Immature natural killer cell (primary cell): Measurements from ENCODE around the gene LIN52. TPM values are rescaled to one million over a fixed set of nuclear protein-coding genes. Genes with fewer than 3 reads are reported as not detected.

ENCODE experiments used
- DNase-seq, 3 donors: peaks; one replicate each; pipeline ENCODE4 v3.0.0; 2022; ENCODE audit warnings: mixed read lengths in 1 of 3
- H3K27ac Mint-ChIP-seq, 6 donors: one replicate each; pipeline ENCODE4 v1.8.0; 2020; ENCODE audit warnings: mixed read lengths in 6 of 6, mild to moderate bottlenecking in 5 of 6, inconsistent platforms in 4 of 6, moderate library complexity in 3 of 6
- H3K27me3 Mint-ChIP-seq, 3 donors: one replicate each; pipeline ENCODE4 v1.8.0; 2020 to 2021; ENCODE audit warnings: low read depth in 3 of 3, mild to moderate bottlenecking in 3 of 3, mixed read lengths in 3 of 3, moderate library complexity in 3 of 3, inconsistent platforms in 1 of 3
- H3K36me3 Mint-ChIP-seq, 3 donors: one replicate each; pipeline ENCODE4 v1.8.0; 2020; ENCODE audit warnings: mixed read lengths in 3 of 3, inconsistent platforms in 2 of 3, mild to moderate bottlenecking in 2 of 3
- H3K4me1 Mint-ChIP-seq, 2 donors: one replicate each; pipeline ENCODE4 v1.8.0; 2020; ENCODE audit warnings: inconsistent platforms in 2 of 2, mild to moderate bottlenecking in 2 of 2, mixed read lengths in 2 of 2, moderate library complexity in 1 of 2
- H3K4me3 Mint-ChIP-seq, 5 donors: one replicate each; pipeline ENCODE4 v1.8.0; 2020; ENCODE audit warnings: mild to moderate bottlenecking in 5 of 5, mixed read lengths in 5 of 5, inconsistent platforms in 3 of 5, moderate library complexity in 3 of 5
- H3K9me3 Mint-ChIP-seq, 6 donors: one replicate each; pipeline ENCODE4 v1.8.0; 2020; ENCODE audit warnings: mild to moderate bottlenecking in 6 of 6, mixed read lengths in 6 of 6, inconsistent platforms in 4 of 6, moderate library complexity in 3 of 6
- polyA plus RNA-seq, 3 donors: library from polyadenylated mRNA; unstranded; fragments of 300-500 nt; fragmentation: Illumina TruSeq; gene quantifications; one replicate each; pipeline ENCODE4 v1.2.3, GENCODE V29; 2021

The LIN52 gene
- polyA plus RNA-seq, 3 donors from 2014 or later, result 14.0 to 19.8 (median 16.3) TPM

DNA sequence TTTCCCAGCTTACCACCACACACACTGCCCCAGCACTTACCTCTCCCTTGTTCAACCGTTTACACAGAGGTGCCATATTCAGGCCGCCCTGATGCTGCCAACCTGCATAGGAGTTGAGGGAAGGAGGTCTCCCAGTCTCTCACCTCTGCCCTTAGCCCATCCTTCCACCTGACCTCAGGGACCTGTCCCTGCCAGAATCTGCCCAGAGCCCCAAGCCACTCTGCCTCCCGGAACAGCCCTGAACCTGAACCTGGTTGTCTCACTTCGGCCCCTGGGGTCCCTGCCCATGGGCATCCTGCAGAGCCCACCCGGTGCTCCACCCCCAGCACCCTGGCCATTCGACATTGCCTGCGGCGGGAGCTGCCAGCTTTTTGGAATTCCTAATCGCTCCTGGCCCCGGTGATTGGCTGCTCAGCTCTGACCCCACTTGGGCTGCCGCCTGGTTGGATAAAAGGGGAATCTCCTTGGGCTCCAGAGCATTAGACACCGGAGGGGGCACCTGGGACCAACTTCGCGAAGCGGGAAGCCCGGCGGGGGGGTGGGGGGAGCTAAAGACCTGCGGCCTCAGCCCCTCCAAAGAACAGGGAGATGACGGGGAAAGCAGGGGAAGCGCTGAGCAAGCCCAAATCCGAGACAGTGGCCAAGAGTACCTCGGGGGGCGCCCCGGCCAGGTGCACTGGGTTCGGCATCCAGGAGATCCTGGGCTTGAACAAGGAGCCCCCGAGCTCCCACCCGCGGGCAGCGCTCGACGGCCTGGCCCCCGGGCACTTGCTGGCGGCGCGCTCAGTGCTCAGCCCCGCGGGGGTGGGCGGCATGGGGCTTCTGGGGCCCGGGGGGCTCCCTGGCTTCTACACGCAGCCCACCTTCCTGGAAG is 154.5 kb downstream of the LIN52 start, which contains the start of gene VSX2:
Gene VSX2, plus strand, starts transcription at position 476 of the 874 bp plus-strand sequence. Its CDS starts 113 bp downstream, at position 589.
- peaks cover 15 to 34% (median 24%) of the 10 kb centered on the region in 3 donors for H3K27me3 Mint-ChIP-seq
- peak within 1 kb of the TSS in 1 of 5 donors; percentile 13 for H3K4me3 Mint-ChIP-seq

DNA sequence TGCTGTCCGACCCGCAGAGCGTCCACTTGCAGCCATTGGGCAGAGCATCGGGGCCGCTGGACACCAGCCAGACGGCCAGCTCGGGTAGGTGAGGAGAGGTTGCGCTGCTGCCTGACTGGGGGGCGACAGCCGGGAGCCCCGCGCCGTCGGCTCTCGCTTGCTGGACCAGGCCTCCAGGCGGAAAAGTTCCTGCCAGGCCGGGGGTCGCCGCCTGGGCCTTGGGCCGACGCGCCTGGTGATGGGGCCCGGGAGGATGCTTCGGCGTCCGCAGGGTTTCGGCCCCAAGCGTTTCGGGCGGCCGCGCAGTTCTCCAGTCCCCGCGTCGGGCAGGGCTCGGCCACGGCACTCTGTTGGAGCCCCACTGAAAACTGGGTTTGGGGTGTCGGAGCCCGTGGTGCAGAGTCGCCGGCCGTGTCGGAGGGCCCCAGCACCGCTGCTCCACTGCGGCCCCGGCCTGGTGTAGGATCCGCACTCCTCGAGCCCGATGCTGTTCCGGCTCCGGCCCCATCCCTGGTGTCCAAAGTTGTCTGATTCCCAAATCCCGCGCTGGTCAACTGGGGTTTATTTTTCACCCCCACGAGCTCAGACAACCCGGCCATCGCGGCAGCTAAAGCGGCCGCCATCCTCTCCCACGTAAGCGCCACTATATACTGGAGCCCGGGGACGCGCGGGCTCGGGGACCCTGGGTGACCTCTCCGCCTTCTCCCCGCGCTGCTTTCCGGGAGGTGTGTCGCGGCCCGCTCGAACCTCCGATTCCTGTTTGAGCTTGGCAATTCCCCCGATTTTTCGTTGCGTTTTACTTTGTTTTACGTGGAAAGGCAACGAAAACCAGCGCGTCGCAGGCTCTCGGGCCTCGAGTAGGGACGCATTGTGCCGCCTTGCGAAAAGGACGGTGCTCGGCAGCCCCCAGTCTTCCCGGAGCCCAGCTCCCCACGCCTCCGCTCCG is 155.4 kb downstream of the LIN52 start:
- H3K4me1 Mint-ChIP-seq, result peaks cover 5 to 9% of the 10 kb centered on the region in 2 donors
- peaks cover 0 to 7% (median 0%) of the 10 kb centered on the region in 3 donors for H3K36me3 Mint-ChIP-seq
- H3K27ac Mint-ChIP-seq, result no peak overlapping the region
- H3K9me3 Mint-ChIP-seq, result peaks cover 0 to 2% (median 0%) of the 10 kb centered on the region in 6 donors
- H3K27me3 Mint-ChIP-seq, result peaks cover 16 to 37% (median 33%) of the 10 kb centered on the region in 3 donors
- H3K4me3 Mint-ChIP-seq, result peak overlapping the region in 3 of 5 donors; percentile 6 to 30 (median 13)
- no peak for DNase-seq

More for the DNA sequence above, 154.5 kb downstream of the LIN52 start, which contains the start of gene VSX2:
- Mint-ChIP-seq H3K9me3 (peaks cover 0 to 2% (median 0%) of the 10 kb centered on the region in 6 donors), H3K36me3 (peaks cover 0 to 7% (median 0%) of the 10 kb centered on the region in 3 donors), H3K27ac (no peak within 1 kb of the TSS), H3K4me1 (peaks cover 5 to 9% of the 10 kb centered on the region in 2 donors)
- no peak for DNase-seq

- peaks cover 16 to 40% (median 36%) of the 10 kb centered on the region in 3 donors for H3K27me3 Mint-ChIP-seq
- peaks cover 0 to 7% (median 0%) of the 10 kb centered on the region in 3 donors for H3K36me3 Mint-ChIP-seq
- no peaks in the 10 kb centered on the region for H3K9me3 Mint-ChIP-seq
- no peak overlapping the region for H3K27ac Mint-ChIP-seq
- H3K4me3 Mint-ChIP-seq, result peak overlapping the region in 4 of 5 donors; percentile 30 to 67 (median 50)
- no peak for DNase-seq
- peaks cover 5 to 9% of the 10 kb centered on the region in 2 donors for H3K4me1 Mint-ChIP-seq
Observed at GRCh38 chr14:74240794-74241651, 156.3 kb downstream of the LIN52 start.

- H3K27ac Mint-ChIP-seq, result no peak overlapping the region
Observed at GRCh38 chr14:74241652-74242017, 156.9 kb downstream of the LIN52 start.

DNA sequence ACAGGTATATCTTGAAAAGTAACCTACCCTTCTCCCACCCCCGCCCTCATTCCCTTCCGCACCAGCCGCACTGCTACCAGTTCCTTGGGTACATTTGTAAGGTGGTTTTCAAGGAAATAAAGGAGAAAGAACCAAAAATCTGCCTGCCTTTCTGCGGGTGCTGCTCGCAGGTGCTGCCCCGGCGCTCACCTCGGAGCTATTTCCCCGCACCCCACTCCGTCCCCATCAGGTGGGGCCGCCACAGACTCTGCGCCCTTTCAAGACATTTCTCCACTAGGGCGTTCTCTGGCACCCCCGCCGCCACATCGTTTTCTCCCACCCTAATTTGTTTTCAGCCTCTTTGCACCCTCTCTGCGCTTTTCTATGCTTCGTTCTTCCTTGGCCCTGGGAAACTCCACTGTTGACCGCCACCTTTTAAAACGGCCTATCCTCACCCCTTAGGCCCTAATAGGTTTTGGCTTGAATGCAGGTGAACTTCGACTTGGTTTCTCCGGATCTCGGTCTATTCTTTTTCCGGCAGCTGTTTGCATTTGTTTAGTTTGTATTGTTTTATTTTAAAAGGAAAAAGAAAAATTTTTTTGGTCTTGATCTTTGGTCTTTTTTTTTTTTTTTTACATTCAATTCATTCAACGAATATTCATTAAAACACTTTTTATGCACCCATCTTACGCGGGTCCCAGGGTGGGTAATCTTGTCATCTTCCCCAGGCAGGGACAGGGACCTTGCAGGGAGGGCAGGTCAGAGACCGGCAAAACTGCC is 157.4 kb downstream of the LIN52 start:
- peaks cover 0 to 7% (median 0%) of the 10 kb centered on the region in 3 donors for H3K36me3 Mint-ChIP-seq
- no peak for DNase-seq
- H3K4me3 Mint-ChIP-seq, result peak overlapping the region in 3 of 5 donors; percentile 15 to 53 (median 29)
- no peaks in the 10 kb centered on the region for H3K9me3 Mint-ChIP-seq
- peaks cover 16 to 41% (median 37%) of the 10 kb centered on the region in 3 donors for H3K27me3 Mint-ChIP-seq
- peaks cover 5 to 9% of the 10 kb centered on the region in 2 donors for H3K4me1 Mint-ChIP-seq
- H3K27ac Mint-ChIP-seq, result no peak overlapping the region

More at GRCh38 chr14:74241652-74242017, 156.9 kb downstream of the LIN52 start:
- H3K9me3 Mint-ChIP-seq, result no peaks in the 10 kb centered on the region
- H3K4me1 Mint-ChIP-seq, result peaks cover 5 to 9% of the 10 kb centered on the region in 2 donors
- peak overlapping the region; percentile 27 to 67 (median 53) for H3K4me3 Mint-ChIP-seq
- H3K36me3 Mint-ChIP-seq, result peaks cover 0 to 7% (median 0%) of the 10 kb centered on the region in 3 donors
- peaks cover 16 to 38% (median 38%) of the 10 kb centered on the region in 3 donors for H3K27me3 Mint-ChIP-seq
- no peak for DNase-seq

DNA sequence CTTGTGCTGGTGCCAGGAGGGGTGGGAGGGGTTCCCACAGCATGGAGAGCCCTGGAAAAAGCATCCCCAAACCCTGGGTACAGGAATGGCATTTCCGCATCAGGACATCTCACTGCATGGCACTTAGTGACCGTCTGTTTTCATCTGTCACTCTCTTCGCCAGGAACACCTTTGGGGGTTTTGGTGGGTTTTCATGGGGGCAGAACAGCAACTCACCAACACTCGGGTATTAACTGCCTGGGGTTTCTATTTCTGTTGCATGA is 158.0 kb downstream of the LIN52 start:
- Mint-ChIP-seq H3K27me3 (peaks cover 16 to 39% (median 37%) of the 10 kb centered on the region in 3 donors), H3K27ac (no peak overlapping the region), H3K4me1 (peaks cover 5 to 9% of the 10 kb centered on the region in 2 donors), H3K9me3 (no peaks in the 10 kb centered on the region), H3K36me3 (peaks cover 0 to 7% (median 0%) of the 10 kb centered on the region in 3 donors), H3K4me3 (no peak overlapping the region)
- DNase-seq, result no peak

- Mint-ChIP-seq H3K4me3 (no peak overlapping the region), H3K36me3 (peaks cover 0 to 7% (median 0%) of the 10 kb centered on the region in 3 donors), H3K27ac (no peak overlapping the region), H3K9me3 (no peaks in the 10 kb centered on the region), H3K27me3 (peaks cover 16 to 39% (median 34%) of the 10 kb centered on the region in 3 donors), H3K4me1 (peaks cover 5 to 9% of the 10 kb centered on the region in 2 donors)
- no peak for DNase-seq
Observed at GRCh38 chr14:74243051-74243450, 158.3 kb downstream of the LIN52 start.

GRCh38 chr14:74244115-74244514 is 159.4 kb downstream of the LIN52 start:
- no peaks in the 10 kb centered on the region for H3K9me3 Mint-ChIP-seq
- H3K36me3 Mint-ChIP-seq, result peaks cover 0 to 7% (median 0%) of the 10 kb centered on the region in 3 donors

GRCh38 chr14:74245292-74245691 is 160.5 kb downstream of the LIN52 start:
- Mint-ChIP-seq H3K9me3 (no peaks in the 10 kb centered on the region), H3K27me3 (peaks cover 16 to 37% (median 25%) of the 10 kb centered on the region in 3 donors), H3K36me3 (peaks cover 0 to 7% (median 0%) of the 10 kb centered on the region in 3 donors), H3K4me3 (no peak overlapping the region), H3K27ac (no peak overlapping the region), H3K4me1 (peaks cover 5 to 9% of the 10 kb centered on the region in 2 donors)
- no peak for DNase-seq

More at GRCh38 chr14:74244115-74244514, 159.4 kb downstream of the LIN52 start:
- no peak overlapping the region for H3K27ac Mint-ChIP-seq
- no peak for DNase-seq
- no peak overlapping the region for H3K4me3 Mint-ChIP-seq
- H3K27me3 Mint-ChIP-seq, result peaks cover 16 to 37% (median 25%) of the 10 kb centered on the region in 3 donors
- peaks cover 5 to 9% of the 10 kb centered on the region in 2 donors for H3K4me1 Mint-ChIP-seq

- no peak for DNase-seq
- no peaks in the 10 kb centered on the region for H3K9me3 Mint-ChIP-seq
- H3K27me3 Mint-ChIP-seq, result peaks cover 16 to 38% (median 26%) of the 10 kb centered on the region in 3 donors
- H3K36me3 Mint-ChIP-seq, result peaks cover 0 to 7% (median 0%) of the 10 kb centered on the region in 3 donors
- H3K4me3 Mint-ChIP-seq, result no peak overlapping the region
- H3K4me1 Mint-ChIP-seq, result peaks cover 7 to 10% of the 10 kb centered on the region in 2 donors
- H3K27ac Mint-ChIP-seq, result no peak overlapping the region
Observed at GRCh38 chr14:74246542-74246941, 161.8 kb downstream of the LIN52 start.

- Mint-ChIP-seq H3K27me3 (peaks cover 13 to 33% (median 16%) of the 10 kb centered on the region in 3 donors), H3K27ac (no peak overlapping the region), H3K9me3 (no peaks in the 10 kb centered on the region), H3K36me3 (peaks cover 0 to 7% (median 0%) of the 10 kb centered on the region in 3 donors), H3K4me1 (peaks cover 6 to 7% of the 10 kb centered on the region in 2 donors), H3K4me3 (no peak overlapping the region)
- DNase-seq, result no peak
Observed at GRCh38 chr14:74248017-74248416, 163.3 kb downstream of the LIN52 start.
